Activated CD8-positive, alpha-beta memory T cell treated with anti-CD3 and anti-CD28 coated beads, Interleukin-2, amount 50 U/mL, for 24 hours (primary cell): ENCODE measurements around the gene CFAP100.

ENCODE experiments used
- DNase-seq: peaks from one replicate; pipeline ENCODE4 v3.0.0-alpha.2; 2020; ENCODE audit errors: extremely low read depth

CFAP100 gene

DNA sequence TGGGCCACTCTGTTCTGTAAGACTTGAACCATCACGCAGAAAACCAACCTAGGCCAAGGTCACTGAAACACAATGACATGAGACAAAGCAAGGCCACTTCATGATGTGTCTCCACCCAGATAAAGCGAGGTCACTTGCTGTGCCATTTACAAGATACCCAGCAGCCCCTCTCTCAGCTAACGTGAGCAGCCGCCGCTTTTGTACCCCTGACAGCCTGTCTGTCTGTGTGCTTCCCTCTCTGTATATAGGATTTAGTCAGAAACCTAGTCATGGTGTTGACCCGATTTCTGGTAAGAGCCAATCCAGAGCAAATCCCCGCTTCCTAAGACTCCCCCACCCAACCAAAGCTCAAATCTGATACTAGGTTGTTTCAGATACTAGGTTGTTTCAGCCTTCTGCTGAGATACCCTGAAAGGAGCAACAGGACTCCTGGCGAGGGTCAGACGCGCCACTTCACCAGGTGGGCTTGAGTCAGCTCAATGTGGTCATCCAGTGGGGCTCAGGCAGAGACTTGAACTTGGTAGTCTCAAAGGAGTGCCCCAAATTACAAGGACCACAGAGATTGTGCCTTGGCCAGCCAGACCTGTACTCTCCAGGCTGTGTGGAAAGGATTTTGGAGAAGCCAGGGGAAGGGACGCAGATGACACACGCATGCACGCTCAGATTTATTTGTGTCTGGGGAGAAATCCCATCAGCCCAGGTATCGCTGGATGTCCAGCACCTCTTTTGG is 84.0 kb downstream of the CFAP100 start:
- no peak for DNase-seq

GRCh38 chr3:126479642-126480041 is 84.9 kb downstream of the CFAP100 start:
- no peak for DNase-seq

DNA sequence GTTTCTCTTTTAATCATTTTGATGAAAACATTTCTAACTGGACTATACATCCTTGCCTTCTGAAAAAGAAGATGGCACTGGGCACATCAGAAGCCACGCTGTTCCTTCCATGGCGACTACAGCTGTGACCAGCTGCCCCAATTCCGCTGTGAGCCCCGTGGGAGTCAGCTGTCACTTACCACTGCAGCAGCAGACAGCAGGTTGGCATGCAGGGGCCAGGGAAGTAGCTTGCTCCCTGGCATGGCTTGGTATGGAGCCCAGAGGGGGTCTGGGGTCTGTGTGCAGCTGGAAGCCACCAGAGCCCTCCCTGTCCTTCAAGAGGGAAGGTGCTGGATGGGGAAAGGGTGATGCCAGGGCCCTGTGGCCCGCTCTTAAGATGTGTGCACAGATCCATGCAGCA is 85.5 kb downstream of the CFAP100 start:
- DNase-seq = no peak

DNA sequence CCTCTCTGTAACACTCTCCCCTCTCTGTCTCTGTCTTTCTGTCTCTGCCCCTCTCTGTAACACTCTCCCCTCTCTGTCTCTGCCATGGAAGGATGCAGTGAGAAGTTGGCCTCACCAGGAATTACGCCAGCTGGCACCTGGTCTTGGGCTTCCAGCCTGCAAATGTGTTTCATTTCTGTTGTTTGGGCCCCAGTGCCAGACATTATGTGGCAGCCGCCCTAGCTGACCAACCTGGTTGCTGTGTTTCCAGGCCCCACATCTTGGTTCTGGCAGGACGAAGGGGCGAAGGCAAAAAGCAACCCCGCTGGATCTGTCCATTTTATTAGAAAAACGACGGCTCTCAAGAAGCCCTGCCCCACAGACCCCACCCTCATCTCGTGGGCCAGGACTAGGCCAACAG is 86.2 kb downstream of the CFAP100 start:
- DNase-seq = no peak

DNA sequence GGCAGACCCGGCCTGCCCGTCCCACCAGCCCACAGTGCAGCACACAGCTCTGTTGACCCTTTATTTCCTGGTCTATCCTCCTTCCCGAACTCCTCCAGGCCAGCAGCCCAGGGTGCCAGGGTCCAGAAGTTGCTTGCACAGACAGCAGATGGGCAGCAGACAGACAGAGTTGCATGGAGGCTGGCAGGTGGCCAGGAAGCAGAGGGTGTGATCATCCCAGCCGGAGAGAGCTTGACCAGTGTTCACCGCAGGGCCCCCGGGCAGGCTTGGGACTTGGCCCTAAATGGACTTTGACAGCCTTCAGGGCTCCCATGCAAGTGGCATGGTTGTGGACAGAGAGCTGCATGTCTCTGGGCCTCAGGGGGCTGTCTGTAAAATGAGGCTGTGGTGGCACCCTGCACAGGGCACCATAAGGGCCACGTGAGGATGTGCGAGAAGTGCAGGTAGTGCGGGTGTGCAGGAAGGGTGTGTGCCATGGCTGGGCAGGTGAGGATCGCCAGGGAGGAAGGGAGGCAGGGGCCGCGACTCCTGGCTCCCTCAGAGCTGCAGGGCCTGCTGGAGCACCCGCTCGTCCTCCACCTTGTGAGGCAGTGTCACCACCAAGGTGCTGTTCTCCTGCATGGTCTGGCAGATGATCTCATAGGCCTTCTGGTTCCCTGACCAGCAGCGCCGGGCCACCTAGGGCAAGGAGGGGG is 87.2 kb downstream of the CFAP100 start:
- DNase-seq = no peak

DNA sequence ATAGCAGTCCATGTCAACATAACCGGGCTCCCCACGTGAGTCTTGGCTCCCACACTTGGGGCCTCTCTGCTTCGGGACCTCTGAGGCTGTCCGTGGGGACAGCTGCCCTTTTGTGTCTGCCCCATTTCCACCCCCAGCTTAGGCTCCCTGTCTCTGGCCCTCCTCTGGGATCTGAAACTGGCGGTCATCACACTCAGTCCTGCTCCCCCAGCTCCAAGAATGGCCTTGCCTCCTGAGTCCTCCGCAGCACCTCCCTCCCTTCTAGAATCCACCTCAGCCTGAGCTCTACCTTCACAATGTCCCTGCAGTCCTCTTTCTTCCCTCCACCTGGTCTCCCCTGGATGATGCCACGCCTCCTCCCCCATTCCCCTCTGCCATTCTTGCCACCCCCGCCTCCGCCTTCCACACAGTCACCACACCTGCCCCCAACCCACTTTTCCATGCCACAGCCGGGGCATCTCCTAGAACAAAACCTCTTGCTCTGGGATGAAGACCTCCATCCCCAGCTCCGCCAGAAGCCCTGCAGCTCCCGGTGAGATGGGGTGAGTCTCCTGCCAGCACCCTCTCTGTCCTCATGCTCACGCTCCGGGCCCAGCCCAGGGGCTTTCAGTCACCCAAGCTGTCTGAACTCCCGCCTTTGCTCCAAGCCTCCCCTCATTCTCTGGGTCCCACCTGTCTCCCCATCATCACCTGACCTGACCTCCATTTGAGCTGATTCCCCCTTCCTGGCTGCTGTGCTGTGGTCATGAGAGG is 88.0 kb downstream of the CFAP100 start:
- no peak for DNase-seq

DNA sequence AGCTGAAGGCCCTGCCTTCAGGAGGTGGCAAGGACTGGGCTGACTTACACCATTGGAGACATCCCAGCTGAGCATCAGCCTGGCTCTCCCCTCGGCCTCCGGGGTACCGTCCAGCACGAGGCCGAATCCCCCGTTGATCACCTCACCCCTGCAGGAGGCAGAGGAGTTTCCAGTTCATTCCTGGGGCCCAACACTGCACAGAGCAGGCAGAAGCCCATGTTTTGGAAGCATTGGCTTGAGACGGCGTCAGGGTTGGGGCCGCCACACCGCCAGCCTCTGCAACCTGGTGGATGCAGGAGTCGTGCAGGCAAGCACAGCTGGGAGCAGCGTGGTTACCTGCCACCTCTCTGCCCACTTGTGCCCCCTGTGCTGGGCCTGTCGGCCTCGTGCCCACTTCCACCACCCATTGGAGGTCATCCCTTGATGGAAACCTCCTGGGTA is 88.6 kb downstream of the CFAP100 start:
- no peak for DNase-seq

- no peak for DNase-seq
These were observed 89.4 kb downstream of the CFAP100 start for GRCh38 chr3:126484148-126484547.

- DNase-seq = no peak
These were observed 90.0 kb downstream of the CFAP100 start for GRCh38 chr3:126484662-126485061.

DNA sequence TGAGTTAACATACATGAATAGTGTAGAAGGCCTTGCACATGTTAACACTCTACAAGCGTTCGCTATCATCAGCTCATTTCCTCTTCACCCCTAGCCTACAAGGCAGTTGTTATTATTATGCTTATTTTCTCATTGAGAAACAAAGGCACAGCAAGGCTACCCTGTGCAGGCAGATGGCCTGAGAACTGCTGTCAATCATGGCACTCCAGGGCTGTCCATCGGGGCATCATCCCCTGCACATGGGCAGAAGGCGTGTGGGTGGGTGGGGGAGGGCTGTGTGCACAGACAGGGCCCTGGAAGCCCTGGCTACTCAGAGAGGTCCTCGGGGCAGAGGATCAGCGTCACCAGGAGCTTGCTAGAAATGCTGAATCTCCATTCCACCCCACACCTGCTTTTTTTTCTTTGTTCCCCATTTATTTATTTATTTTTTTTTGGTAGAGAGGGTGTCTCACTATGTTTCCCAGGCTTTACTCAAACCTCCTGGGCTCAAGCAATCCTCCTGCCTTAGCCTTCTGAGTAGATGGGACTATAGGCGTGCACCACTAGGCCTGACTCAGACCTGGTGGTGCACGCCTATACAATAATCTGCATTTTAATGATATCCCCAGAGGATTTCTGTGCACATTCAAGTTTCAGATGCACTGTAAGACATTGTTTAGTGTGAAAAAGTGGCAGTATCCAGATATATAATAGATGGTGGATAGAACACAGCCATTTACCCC is 90.6 kb downstream of the CFAP100 start:
- DNase-seq = no peak

DNA sequence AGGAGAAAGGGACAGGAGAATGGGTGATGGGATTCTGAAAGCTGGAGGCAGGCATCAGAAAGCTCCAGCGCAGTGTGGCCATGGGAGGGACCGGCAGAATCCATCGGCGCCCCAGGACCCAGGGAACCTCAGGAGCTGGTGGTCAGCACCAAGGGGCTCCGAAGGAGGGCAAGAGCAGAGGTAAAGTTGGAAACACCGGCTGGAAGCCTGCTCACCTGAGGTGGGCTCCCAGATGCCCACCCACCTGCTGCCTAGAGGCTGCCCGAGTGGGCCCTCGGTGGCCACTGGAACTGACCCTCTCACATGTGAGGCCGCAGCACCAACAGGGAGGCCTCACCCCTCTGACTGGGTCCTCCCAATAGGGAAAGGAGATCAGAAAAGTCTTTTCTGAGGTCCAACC is 91.2 kb downstream of the CFAP100 start:
- DNase-seq = no peak
